Measurements from ENCODE around the gene APOL5. TPM values are rescaled to one million over a fixed set of nuclear protein-coding genes. Genes with fewer than 3 reads are reported as not detected.

APOL5 gene
- total and polyA plus RNA-seq, 9 of the 15 experiments (the other 6 are each of a cell fraction or from before 2014, with no cell fraction given), result not detected

- intact Hi-C loops (cut with micrococcal nuclease), result no loop called here
- Histone ChIP-seq H3K27ac (ENCODE audit: extremely low read depth, low read depth, low read length) (no peak overlapping the region), H4K20me1 (replicated peaks; ENCODE audit: control insufficient read depth, insufficient read depth, low read length) (no peaks in the 10 kb centered on the region), H3K27me3 (ENCODE audit: control insufficient read depth in 2 of 2, insufficient read depth in 2 of 2, low read length in 2 of 2) (no peaks in the 10 kb centered on the region), H2AFZ (ENCODE audit: low read depth, low read length) (no peak overlapping the region), H3K9me3 (replicated peaks; ENCODE audit: control insufficient read depth, insufficient read depth, low read depth, low read length) (no peaks in the 10 kb centered on the region), H3K9ac (ENCODE audit: insufficient read depth in 1 of 2, low read depth in 2 of 2, low read length in 2 of 2) (no peak overlapping the region), H3K4me2 (ENCODE audit: insufficient read depth, low read length) (no peak overlapping the region), H3K4me3 (no peak overlapping the region), H3K79me2 (ENCODE audit: control insufficient read depth, insufficient read depth, low read length) (no peaks in the 10 kb centered on the region), H3K4me1 (replicated peaks in 1 of 2; ENCODE audit: control insufficient read depth in 2 of 2, insufficient read depth in 2 of 2, low read length in 2 of 2) (peaks cover 3 to 30% of the 10 kb centered on the region in 2 experiments; a peak in 4 of 5 replicates), H3K36me3 (ENCODE audit: control insufficient read depth, insufficient read depth, low read length) (0 out of 3 replicates have a peak, but pooled peaks cover under 1% of the 10 kb centered on the region), H3K9me1 (ENCODE audit: control insufficient read depth, insufficient read depth, low read length) (peaks cover 3% of the 10 kb centered on the region)
- peak in 1 of 4 experiments; percentile 11 for DNase-seq (ENCODE audit: extremely low read depth in 1 of 4, low spot score in 3 of 4)
- ATAC-seq, result no peak
- 79% methylated on average over 9 of the region's 12 CpGs for WGBS (ENCODE audit: insufficient coverage, low coverage, missing lambda C conversion rate)
- TF ChIP-seq NCOA6 (IDR thresholded peaks at IDR 0.05) (no peak), ZNF830 (CRISPR knock-in tag; IDR thresholded peaks at IDR 0.05) (no peak), SMARCA5 (IDR thresholded peaks at IDR 0.05) (no peak), CTCF (IDR thresholded peaks at IDR 0.05 in 2 of 3, conservative IDR thresholded peaks at IDR 0.05 in 1 of 3; ENCODE audit: insufficient read depth in 2 of 3, low read depth in 1 of 3, low read length in 3 of 3) (peak; percentile 4 to 28 (median 25); a peak in 1 of 6 replicates), SIN3B (IDR thresholded peaks at IDR 0.05; ENCODE audit: low read depth) (no peak), HNRNPLL (IDR thresholded peaks at IDR 0.05; ENCODE audit: low read depth, low read length, poor library complexity, severe bottlenecking) (no peak)
- TF ChIP-seq, protein P1, sequence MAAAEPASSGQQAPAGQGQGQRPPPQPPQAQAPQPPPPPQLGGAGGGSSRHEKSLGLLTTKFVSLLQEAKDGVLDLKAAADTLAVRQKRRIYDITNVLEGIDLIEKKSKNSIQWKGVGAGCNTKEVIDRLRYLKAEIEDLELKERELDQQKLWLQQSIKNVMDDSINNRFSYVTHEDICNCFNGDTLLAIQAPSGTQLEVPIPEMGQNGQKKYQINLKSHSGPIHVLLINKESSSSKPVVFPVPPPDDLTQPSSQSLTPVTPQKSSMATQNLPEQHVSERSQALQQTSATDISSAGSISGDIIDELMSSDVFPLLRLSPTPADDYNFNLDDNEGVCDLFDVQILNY (CRISPR knock-in tag; IDR thresholded peaks at IDR 0.05), result no peak
- no TSS peak for BruUV-seq (replicated peaks)
- in situ Hi-C loops (cut with MboI), result no loop called here
- no peak for FAIRE-seq
- ChIA-PET CTCF (ENCODE audit: low intra/inter-chr PET ratio) (no interaction called here), POLR2A (interaction anchor here (0.6 to 0.7 kb wide), 4 partner anchors 10 to 268 kb away, joined by 3 read pairs; no protein-coding TSS in a partner anchor)
Measured at GRCh38 chr22:35739076-35739930, 21.6 kb downstream of the APOL5 start.
